Right lobe of liver (tissue), 6 donors: ENCODE results near the gene FHOD1. TPM values are rescaled to one million over a fixed set of nuclear protein-coding genes. Genes with fewer than 3 reads are reported as not detected.

Experiments used
- ATAC-seq, 4 donors: fragments of 200-7000 bp; cut with Tn5 transposase; one replicate each; pipeline ENCODE4 v1.9.1; 2020; ENCODE audit warnings: mild to moderate bottlenecking in 4 of 4, moderate library complexity in 4 of 4
- DNase-seq, 3 donors: peaks; one replicate each; pipeline ENCODE4 v3.0.0-alpha.2; 2020
- H3K27ac ChIP-seq, 3 donors: fragments of 200-600 bp; one replicate each; pipeline ENCODE4 v1.8.0; 2022
- H3K27me3 ChIP-seq, 2 donors: fragments of 200-600 bp; one replicate each; pipeline ENCODE4 v1.8.0; 2022
- H3K36me3 ChIP-seq, 4 donors: fragments of 200-600 bp; sonication (generic) in 1 of 4; one replicate each; pipeline versions ENCODE4 v1.5.1 to v1.8.0; 2017 to 2022; ENCODE audit warnings: control low read depth in 1 of 4
- H3K4me1 ChIP-seq, 4 donors: fragments of 200-600 bp; sonication (generic) in 1 of 4; one replicate each; pipeline versions ENCODE4 v1.5.1 to v1.8.0; 2017 to 2022; ENCODE audit warnings: control low read depth in 1 of 4
- H3K4me3 ChIP-seq, 3 donors: fragments of 200-600 bp; one replicate each; pipeline ENCODE4 v1.8.0; 2022
- H3K9me3 ChIP-seq, 4 donors: fragments of 200-600 bp; sonication (generic) in 1 of 4; one replicate each; pipeline versions ENCODE4 v1.5.1 to v1.8.0; 2017 to 2022; ENCODE audit warnings: control low read depth in 1 of 4
- POLR2A ChIP-seq: fragments of 450-650 bp; IDR thresholded peaks from one replicate; pipeline ENCODE4 v1.6.1; 2017; ENCODE audit warnings: antibody characterized with exemption, mild to moderate bottlenecking
- WGBS: methylation state at CpG from one replicate; pipeline ENCODE4 v1.1.6; 2018; ENCODE audit warnings: low coverage, low lambda C conversion rate; ENCODE audit not compliant: insufficient coverage; ENCODE audit errors: missing lambda C conversion rate; 5-methylcytosine and 5-hydroxymethylcytosine counted together
- intact Hi-C, 2 donors: fragments of 100-400 bp; cut with DNase I; formaldehyde crosslinking; loops; one replicate each; pipeline versions ENCODE4 v1.11.2 to v1.14.1; 2022
- microRNA counts: library from miRNA; unstranded; fragments of <30 nt; microRNA quantifications from one replicate; lab custom pipeline; 2016
- microRNA-seq, 2 donors: library from miRNA; unstranded; fragments of <30 nt; microRNA quantifications; one replicate each; pipeline ENCODE4, GENCODE V29; 2019 to 2020
- small RNA-seq, 2 experiments: library from RNA; depleted of rRNA; stranded (forward); fragments of <200 nt; gene quantifications; one replicate each; pipeline ENCODE3, GENCODE V24; 2016
- total RNA-seq, 6 experiments: library from RNA; depleted of rRNA in 2 of 6; stranded (reverse); fragments of >200 nt in 2 of 6; fragmentation: NEBNext Ultra II Directional in 3 of 6; extraction: Animal tissue kit (Norgen Biotek cat#: 25700) in 3 of 6; gene quantifications; one replicate each; pipeline versions ENCODE4 v1.1.0 to v1.2.4, GENCODE V29; 2016 to 2023
- TF ChIP-seq, protein P1 (sequence below), 4 donors: fragments of 200-600 bp in 3 of 4; fragments of 450-650 bp in 1 of 4; IDR thresholded peaks; one replicate each; pipeline versions ENCODE4 v1.5.1 to v1.8.0; 2016 to 2022; ENCODE audit warnings: antibody characterized with exemption in 4 of 4, mild to moderate bottlenecking in 2 of 4
- donor health status: DM: no; HTN: yes; CAD: no.
- donor health status: DM: no; HTN: no; CAD: no.
- donor health status: DM: no; HTN: no; CAD: no.
- donor health status: DM: no; HTN: yes; CAD: no.
- donor health status: DM: no; HTN: yes; CAD: no.

Gene FHOD1
- total RNA-seq, 6 experiments from 2014 or later, result 2.3 to 9.6 (median 3.5) TPM

DNA sequence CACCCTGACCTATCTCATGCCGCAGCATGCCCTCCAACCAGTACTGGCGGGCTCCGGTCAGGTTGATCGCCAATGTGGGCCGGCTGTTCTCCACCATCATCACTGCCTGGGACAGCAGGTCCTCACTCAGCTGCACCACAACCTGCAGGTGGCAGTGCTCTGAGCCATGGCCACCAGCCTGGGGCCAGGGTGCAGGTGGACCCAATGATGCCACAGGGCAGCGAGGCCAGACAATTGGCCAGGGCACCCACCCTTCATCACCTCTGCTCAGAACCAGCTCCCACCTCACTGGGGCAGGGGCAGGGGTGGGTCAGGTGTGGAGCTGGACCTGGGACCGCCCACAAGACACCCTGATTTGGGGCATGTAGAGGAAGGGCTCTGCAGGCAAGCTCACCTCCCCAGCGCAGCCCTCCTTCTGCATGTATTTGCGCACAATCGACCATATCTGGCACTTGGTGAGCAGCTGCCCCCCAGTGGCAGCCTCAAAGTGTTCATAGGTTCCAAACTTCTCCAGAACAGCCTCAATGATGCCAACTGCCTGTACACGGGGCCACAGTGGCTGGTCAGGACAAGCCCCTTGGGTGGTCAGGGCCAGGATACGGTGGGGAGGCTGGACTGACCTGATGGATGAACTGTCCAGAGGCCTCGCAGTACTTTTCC lies 67.7 kb downstream of the FHOD1 start:
- no CpG with 5 or more reads among the region's 13 CpGs for WGBS
- ATAC-seq, result no peak
- Histone ChIP-seq H3K9me3 (no peaks in the 10 kb centered on the region), H3K27me3 (no peaks in the 10 kb centered on the region), H3K4me1 (peaks cover 0 to 23% (median 6%) of the 10 kb centered on the region in 4 donors), H3K27ac (no peak overlapping the region), H3K36me3 (no peaks in the 10 kb centered on the region), H3K4me3 (no peak overlapping the region)
- no peak for DNase-seq
- intact Hi-C loops, result no loop called here
- TF ChIP-seq POLR2A, result no peak
- TF ChIP-seq, protein P1, sequence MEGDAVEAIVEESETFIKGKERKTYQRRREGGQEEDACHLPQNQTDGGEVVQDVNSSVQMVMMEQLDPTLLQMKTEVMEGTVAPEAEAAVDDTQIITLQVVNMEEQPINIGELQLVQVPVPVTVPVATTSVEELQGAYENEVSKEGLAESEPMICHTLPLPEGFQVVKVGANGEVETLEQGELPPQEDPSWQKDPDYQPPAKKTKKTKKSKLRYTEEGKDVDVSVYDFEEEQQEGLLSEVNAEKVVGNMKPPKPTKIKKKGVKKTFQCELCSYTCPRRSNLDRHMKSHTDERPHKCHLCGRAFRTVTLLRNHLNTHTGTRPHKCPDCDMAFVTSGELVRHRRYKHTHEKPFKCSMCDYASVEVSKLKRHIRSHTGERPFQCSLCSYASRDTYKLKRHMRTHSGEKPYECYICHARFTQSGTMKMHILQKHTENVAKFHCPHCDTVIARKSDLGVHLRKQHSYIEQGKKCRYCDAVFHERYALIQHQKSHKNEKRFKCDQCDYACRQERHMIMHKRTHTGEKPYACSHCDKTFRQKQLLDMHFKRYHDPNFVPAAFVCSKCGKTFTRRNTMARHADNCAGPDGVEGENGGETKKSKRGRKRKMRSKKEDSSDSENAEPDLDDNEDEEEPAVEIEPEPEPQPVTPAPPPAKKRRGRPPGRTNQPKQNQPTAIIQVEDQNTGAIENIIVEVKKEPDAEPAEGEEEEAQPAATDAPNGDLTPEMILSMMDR (IDR thresholded peaks at IDR 0.05), result peak in 2 of 4 donors; percentile 6 to 15

MicroRNA genes within 50 kb of the gene (microRNA counts, 767-probe panel; counts per million panel counts)
- microRNA hsa-miR-328 (lab: Ali Mortazavi, UCI), result 237 counts per million

Small RNA genes within 50 kb of the gene (microRNA-seq; reads per million reads assigned to microRNA genes)
- gene MIR328, result 170 to 199 reads per million in 2 donors

Small RNA genes within 50 kb of the gene (small RNA-seq; reads per million reads assigned to genes)
- 2.5 to 4.7 reads per million in 2 experiments for gene MIR328

Other genes starting within 250 kb of the FHOD1 start
- 10 to 100 TPM in 5 of 6 experiments, 1 to 10 TPM in 1; 7.9 to 23.3 (median 18.9) TPM for gene CBFB, start 218.3 kb downstream of the FHOD1 start, total RNA-seq
- 10 to 100 TPM; 22.3 to 45.1 (median 32.4) TPM for gene PHAF1, start 137.5 kb downstream of the FHOD1 start, total RNA-seq
- 1 to 10 TPM in 5 of 6 experiments, under 1 TPM in 1; 0.95 to 3.9 (median 1.7) TPM for gene B3GNT9, start 96.5 kb downstream of the FHOD1 start, total RNA-seq
- 10 to 100 TPM in 4 of 6 experiments, 1 to 10 TPM in 2; 9.5 to 16.3 (median 10.6) TPM for gene TRADD, start 87.6 kb downstream of the FHOD1 start, total RNA-seq
- 10 to 100 TPM in 4 of 6 experiments, 1 to 10 TPM in 2; 6.1 to 15.0 (median 11.6) TPM for gene FBXL8, start 87.5 kb downstream of the FHOD1 start, total RNA-seq
- gene HSF4, start 82.7 kb downstream of the FHOD1 start, total RNA-seq, result 10 to 100 TPM; 10.4 to 44.1 (median 30.1) TPM
- gene NOL3, start 76.9 kb downstream of the FHOD1 start, total RNA-seq, result 10 to 100 TPM; 21.5 to 44.3 (median 28.1) TPM
- gene MATCAP1, start 63.5 kb downstream of the FHOD1 start, total RNA-seq, result 10 to 100 TPM in 2 of 6 experiments, 1 to 10 TPM in 4; 3.5 to 13.8 (median 9.3) TPM
- 1 to 10 TPM; 1.8 to 4.3 (median 2.5) TPM for gene EXOC3L1, start 57.3 kb downstream of the FHOD1 start, total RNA-seq
- 10 to 100 TPM; 14.4 to 36.4 (median 22.4) TPM for gene E2F4, start 55.3 kb downstream of the FHOD1 start, total RNA-seq
- gene ELMO3, start 48.4 kb downstream of the FHOD1 start, total RNA-seq, result 1 to 10 TPM; 1.8 to 8.0 (median 4.6) TPM
- 10 to 100 TPM; 32.6 to 58.7 (median 40.5) TPM for gene TMEM208, start 20.4 kb downstream of the FHOD1 start, total RNA-seq
- gene SLC9A5, start 1.5 kb upstream of the FHOD1 start, total RNA-seq, result under 1 TPM; 0.06 to 0.53 (median 0.15) TPM
- gene PLEKHG4, start 32.1 kb upstream of the FHOD1 start, total RNA-seq, result under 1 TPM; 0.09 to 0.53 (median 0.20) TPM
- gene KCTD19, start 79.3 kb upstream of the FHOD1 start, total RNA-seq, result not detected
- not detected for gene LRRC36, start 79.3 kb upstream of the FHOD1 start, total RNA-seq
- gene TPPP3, start 146.0 kb upstream of the FHOD1 start, total RNA-seq, result under 1 TPM in 5 of 6 experiments, not detected in 1; 0.24 to 0.65 (median 0.37) TPM
- 1 to 10 TPM; 1.2 to 4.0 (median 1.8) TPM for gene ZDHHC1, start 169.0 kb upstream of the FHOD1 start, total RNA-seq
- 1 to 10 TPM; 1.3 to 2.7 (median 2.1) TPM for gene HSD11B2, start 183.6 kb upstream of the FHOD1 start, total RNA-seq
- 10 to 100 TPM; 33.6 to 84.6 (median 47.0) TPM for gene ATP6V0D1, start 233.7 kb upstream of the FHOD1 start, total RNA-seq
- not detected for gene AGRP, start 236.1 kb upstream of the FHOD1 start, total RNA-seq